Stimulated activated memory B cell treated with anti-CD40 and anti-IgM and Interleukin-4, amounts not matched to agents 10 μg/mL and 1 μg/mL and 100 μg/mL, for 72 hours (primary cell): ENCODE data around the gene SLC28A1.
A peak's percentile ranks its signal among the peaks of the same experiment; 100 is the strongest.
"Not testable (repeated sequence)": the region's sequence is repeated elsewhere in the genome, so short reads cannot be mapped to it uniquely, and the experiment has no call there.

Experiments used
- ATAC-seq: fragments of 150-1000 bp; cut with Tn5 transposase; 2 replicates; pipeline ENCODE4 v1.10.0; 2021
- H3K27ac Mint-ChIP-seq: one replicate; pipeline ENCODE4 v1.8.0; 2022; ENCODE audit warnings: mild to moderate bottlenecking, mixed read lengths
- H3K27me3 Mint-ChIP-seq: one replicate; pipeline ENCODE4 v1.8.0; 2022; ENCODE audit warnings: mixed read lengths
- H3K36me3 Mint-ChIP-seq: one replicate; pipeline ENCODE4 v1.8.0; 2022; ENCODE audit warnings: mixed read lengths
- H3K4me1 Mint-ChIP-seq: one replicate; pipeline ENCODE4 v1.8.0; 2022; ENCODE audit warnings: mixed read lengths
- H3K4me3 Mint-ChIP-seq: one replicate; pipeline ENCODE4 v1.8.0; 2022; ENCODE audit warnings: mild to moderate bottlenecking, moderate library complexity, mixed read lengths
- H3K9me3 Mint-ChIP-seq: one replicate; pipeline ENCODE4 v1.8.0; 2022; ENCODE audit warnings: mixed read lengths

Gene SLC28A1

DNA sequence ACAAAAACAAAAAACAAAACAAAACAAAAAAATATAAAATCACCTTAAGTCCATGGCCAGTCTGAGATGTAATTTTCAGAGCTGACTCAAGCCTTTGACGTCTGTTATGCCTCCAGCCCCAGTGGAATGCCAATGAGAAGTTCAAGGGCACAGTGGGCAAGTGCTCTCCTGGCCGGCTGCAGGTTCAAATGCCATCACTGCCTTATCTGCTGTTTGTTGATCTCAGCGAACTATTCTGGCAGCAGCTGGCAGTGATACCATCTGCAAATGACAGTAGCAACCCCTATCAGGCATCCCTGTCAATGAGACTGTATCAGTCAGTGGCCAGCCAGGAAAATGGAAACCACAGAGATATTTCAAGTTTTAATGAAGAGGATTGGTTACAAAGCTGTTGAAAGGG, 86.4 kb downstream of the SLC28A1 start:
- Mint-ChIP-seq H3K9me3 (peaks cover 2% of the 10 kb centered on the region), H3K27ac (no peak overlapping the region), H3K4me3 (no peak overlapping the region), H3K36me3 (no peaks in the 10 kb centered on the region), H3K4me1 (no peaks in the 10 kb centered on the region), H3K27me3 (no peaks in the 10 kb centered on the region)
- no peak for ATAC-seq

DNA sequence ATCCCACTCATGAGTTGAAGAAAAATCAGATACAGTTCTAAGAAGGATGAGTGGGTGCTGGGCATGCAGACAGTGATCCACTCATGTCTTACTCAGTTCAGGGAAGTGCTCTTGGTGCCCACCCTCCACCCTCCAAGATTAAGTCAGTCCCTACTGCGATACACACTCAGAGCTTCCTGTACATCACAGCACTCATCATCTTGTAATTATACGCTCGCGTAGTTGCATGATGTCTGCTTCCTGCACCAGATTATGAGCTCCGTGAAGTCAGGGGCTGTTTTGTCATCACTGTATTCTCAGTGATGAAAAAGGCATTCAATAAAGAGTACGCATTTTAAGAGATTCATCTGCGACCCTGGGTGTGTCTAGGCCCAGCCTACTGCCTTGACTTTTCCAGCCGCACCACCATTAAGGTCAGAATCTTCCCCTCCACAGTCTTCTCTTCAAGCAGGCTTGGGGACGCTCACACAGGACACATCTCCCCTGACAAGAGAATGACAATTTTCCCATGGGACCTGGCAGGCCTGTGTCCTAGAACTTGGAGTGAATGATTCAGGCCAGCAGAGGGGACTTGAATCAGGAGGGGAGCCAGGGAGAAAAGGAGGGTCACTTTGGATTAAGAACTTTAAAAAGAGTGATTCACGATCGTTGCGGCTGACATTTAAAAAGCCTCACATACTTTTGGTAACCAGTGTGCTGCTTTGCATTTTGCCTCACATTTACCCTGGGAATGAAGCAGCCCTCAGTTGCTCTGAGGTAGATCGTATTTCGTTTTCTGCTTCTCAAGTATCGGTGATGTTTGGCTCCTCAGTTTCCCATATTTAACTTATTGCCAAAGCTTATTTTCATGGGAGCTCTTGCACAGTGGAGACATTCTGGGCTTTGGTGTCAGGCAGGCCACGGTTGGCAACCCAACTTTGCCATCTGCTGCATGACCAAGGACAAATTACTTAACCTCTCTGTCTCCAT, 89.3 kb downstream of the SLC28A1 start:
- H3K27me3 Mint-ChIP-seq, result no peaks in the 10 kb centered on the region
- peaks cover 10% of the 10 kb centered on the region for H3K4me1 Mint-ChIP-seq
- no peaks in the 10 kb centered on the region for H3K9me3 Mint-ChIP-seq
- H3K27ac Mint-ChIP-seq, result no peak overlapping the region
- no peaks in the 10 kb centered on the region for H3K36me3 Mint-ChIP-seq
- no peak overlapping the region for H3K4me3 Mint-ChIP-seq
- ATAC-seq, result no peak

GRCh38 chr15:84975871-84976351, 91.4 kb downstream of the SLC28A1 start:
- Mint-ChIP-seq H3K36me3 (no peaks in the 10 kb centered on the region), H3K4me3 (no peak overlapping the region), H3K27me3 (no peaks in the 10 kb centered on the region), H3K9me3 (no peaks in the 10 kb centered on the region), H3K27ac (no peak overlapping the region), H3K4me1 (peaks cover 17% of the 10 kb centered on the region)
- ATAC-seq, result no peak

- no peaks in the 10 kb centered on the region for H3K9me3 Mint-ChIP-seq
- no peaks in the 10 kb centered on the region for H3K27me3 Mint-ChIP-seq
- ATAC-seq, result no peak
- H3K4me3 Mint-ChIP-seq, result no peak overlapping the region
- peak overlapping the region; percentile 65 for H3K27ac Mint-ChIP-seq
- peaks cover 17% of the 10 kb centered on the region for H3K4me1 Mint-ChIP-seq
- no peaks in the 10 kb centered on the region for H3K36me3 Mint-ChIP-seq
Measured at GRCh38 chr15:84976746-84977345, 92.4 kb downstream of the SLC28A1 start.

DNA sequence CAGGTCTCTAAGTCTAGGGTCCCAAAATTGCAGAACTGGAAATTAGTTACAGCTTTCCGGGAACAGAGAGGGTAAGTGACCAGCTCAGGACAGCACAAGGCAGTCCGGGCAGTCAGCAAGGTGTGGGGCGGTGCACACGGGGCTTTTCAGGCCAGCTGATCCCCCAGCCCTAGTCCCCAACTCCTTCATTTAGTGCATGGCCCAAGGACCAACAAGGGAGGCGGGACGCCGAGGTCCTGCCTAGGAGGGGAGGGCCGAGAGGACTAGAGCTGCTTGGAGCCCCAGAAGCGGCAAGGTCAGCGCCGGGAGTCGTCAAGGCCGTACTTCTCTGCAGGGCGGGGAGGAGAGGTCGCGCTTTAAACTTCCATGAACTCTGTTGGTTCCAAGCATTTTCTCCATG, 95.2 kb downstream of the SLC28A1 start:
- Mint-ChIP-seq H3K27ac (peak overlapping the region; percentile 88), H3K36me3 (no peaks in the 10 kb centered on the region), H3K9me3 (no peaks in the 10 kb centered on the region), H3K4me3 (peak overlapping the region; percentile 92), H3K4me1 (peaks cover 37% of the 10 kb centered on the region), H3K27me3 (no peaks in the 10 kb centered on the region)
- ATAC-seq, result no peak

GRCh38 chr15:84980196-84981053, 96.0 kb downstream of the SLC28A1 start:
- peak; percentile 85 for ATAC-seq
- Mint-ChIP-seq H3K4me3 (peak overlapping the region; percentile 92), H3K9me3 (no peaks in the 10 kb centered on the region), H3K4me1 (peaks cover 44% of the 10 kb centered on the region), H3K36me3 (no peaks in the 10 kb centered on the region), H3K27ac (peak overlapping the region; percentile 88), H3K27me3 (no peaks in the 10 kb centered on the region)

DNA sequence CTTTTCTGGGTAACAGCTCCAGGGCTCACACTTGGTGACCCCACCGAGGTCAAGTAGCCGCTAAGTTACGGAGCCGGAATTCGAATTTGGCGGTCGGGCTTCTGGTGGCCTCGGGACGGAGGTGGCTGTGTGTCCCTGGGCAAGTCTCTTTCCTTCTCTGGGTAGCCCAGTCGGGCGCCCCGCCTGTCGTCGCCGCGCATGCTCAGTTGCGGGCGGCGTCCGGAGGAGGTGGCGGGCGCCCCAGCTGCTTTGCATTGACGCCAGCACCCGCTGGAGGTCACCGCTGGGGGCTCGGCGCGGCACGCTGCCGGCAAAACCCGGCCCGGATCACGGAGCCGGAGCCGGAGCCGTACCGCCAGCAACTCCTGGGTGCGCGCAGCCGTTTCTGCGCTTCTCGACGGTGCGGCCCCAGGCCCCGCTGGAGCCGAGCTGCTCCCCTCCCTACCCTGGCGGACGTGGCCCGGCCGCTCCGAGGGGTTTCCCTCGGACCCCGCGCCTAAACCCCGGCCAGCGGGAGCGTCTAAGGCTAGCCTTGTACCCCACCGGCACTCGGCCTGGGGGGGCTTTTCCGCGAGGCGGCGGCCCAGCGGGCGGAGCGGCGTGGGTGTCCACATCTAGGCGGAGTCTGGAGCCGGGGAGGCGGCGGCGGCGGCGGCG, 96.7 kb downstream of the SLC28A1 start:
- H3K27me3 Mint-ChIP-seq, result no peaks in the 10 kb centered on the region
- H3K9me3 Mint-ChIP-seq, result no peaks in the 10 kb centered on the region
- peak; percentile 89 for ATAC-seq
- peak overlapping the region; percentile 92 for H3K4me3 Mint-ChIP-seq
- H3K27ac Mint-ChIP-seq, result peak overlapping the region; percentile 88
- H3K36me3 Mint-ChIP-seq, result no peaks in the 10 kb centered on the region
- peaks cover 50% of the 10 kb centered on the region for H3K4me1 Mint-ChIP-seq

GRCh38 chr15:84981711-84982300, 97.3 kb downstream of the SLC28A1 start, which contains the start of gene PDE8A:
Gene PDE8A (plus strand): TSS chr15:84981856. CDS start chr15:84982163, 307 bp downstream.
- H3K4me1 Mint-ChIP-seq, result peaks cover 51% of the 10 kb centered on the region
- no peaks in the 10 kb centered on the region for H3K36me3 Mint-ChIP-seq
- peak within 1 kb of the TSS; percentile 88 for H3K27ac Mint-ChIP-seq
- H3K27me3 Mint-ChIP-seq, result no peaks in the 10 kb centered on the region
- peak; percentile 28 for ATAC-seq
- no peaks in the 10 kb centered on the region for H3K9me3 Mint-ChIP-seq
- peak within 1 kb of the TSS; percentile 92 for H3K4me3 Mint-ChIP-seq

GRCh38 chr15:84982301-84982920, 97.9 kb downstream of the SLC28A1 start:
- no peaks in the 10 kb centered on the region for H3K9me3 Mint-ChIP-seq
- H3K27ac Mint-ChIP-seq, result peak overlapping the region; percentile 88
- no peaks in the 10 kb centered on the region for H3K36me3 Mint-ChIP-seq
- H3K4me3 Mint-ChIP-seq, result peak overlapping the region; percentile 92
- ATAC-seq, result no peak
- H3K4me1 Mint-ChIP-seq, result peaks cover 45% of the 10 kb centered on the region
- H3K27me3 Mint-ChIP-seq, result no peaks in the 10 kb centered on the region

DNA sequence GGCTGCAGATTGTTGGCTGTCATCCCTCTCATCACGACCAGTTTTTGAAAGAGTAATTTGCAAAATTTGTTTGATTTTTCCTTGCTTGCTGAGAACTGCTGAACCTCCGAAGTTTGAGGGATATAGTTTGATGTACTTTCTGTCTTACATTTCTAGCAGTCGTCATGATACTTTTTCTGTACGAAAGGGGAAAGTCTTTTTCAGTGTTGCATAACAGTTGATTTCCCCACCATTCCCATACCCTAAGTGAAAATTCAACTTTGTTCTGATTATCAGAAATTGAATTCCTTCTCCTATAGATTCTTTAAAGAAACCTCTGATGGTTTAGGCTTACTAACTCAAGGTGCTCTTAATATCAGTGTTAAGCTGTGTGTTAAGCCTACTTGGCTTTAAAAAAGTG, 98.8 kb downstream of the SLC28A1 start:
- Mint-ChIP-seq H3K4me1 (peaks cover 50% of the 10 kb centered on the region), H3K27me3 (no peaks in the 10 kb centered on the region), H3K9me3 (no peaks in the 10 kb centered on the region), H3K27ac (no peak overlapping the region), H3K36me3 (no peaks in the 10 kb centered on the region), H3K4me3 (peak overlapping the region; percentile 92)
- ATAC-seq, result no peak

DNA sequence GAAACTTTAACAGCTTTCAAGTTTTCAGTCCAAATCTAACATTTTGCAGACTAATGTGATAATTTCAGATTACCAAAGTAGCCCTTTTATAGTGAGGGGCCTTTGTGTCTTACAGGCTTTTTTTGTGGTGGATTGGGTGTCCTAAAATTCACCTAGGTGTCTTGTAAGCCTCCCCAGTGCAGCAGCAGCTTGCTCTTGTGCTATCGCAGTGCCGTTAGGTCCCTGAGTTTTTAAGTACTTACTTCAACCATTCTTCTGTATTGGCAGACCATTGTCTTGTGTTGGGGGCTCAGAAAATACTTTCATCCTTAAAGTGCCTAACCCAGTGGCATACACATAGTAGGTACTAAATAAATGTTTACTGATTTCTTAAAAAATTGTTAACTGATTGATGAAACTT, 99.2 kb downstream of the SLC28A1 start:
- Mint-ChIP-seq H3K4me3 (no peak overlapping the region), H3K27ac (no peak overlapping the region), H3K27me3 (no peaks in the 10 kb centered on the region), H3K4me1 (peaks cover 54% of the 10 kb centered on the region), H3K36me3 (no peaks in the 10 kb centered on the region), H3K9me3 (no peaks in the 10 kb centered on the region)
- no peak for ATAC-seq

DNA sequence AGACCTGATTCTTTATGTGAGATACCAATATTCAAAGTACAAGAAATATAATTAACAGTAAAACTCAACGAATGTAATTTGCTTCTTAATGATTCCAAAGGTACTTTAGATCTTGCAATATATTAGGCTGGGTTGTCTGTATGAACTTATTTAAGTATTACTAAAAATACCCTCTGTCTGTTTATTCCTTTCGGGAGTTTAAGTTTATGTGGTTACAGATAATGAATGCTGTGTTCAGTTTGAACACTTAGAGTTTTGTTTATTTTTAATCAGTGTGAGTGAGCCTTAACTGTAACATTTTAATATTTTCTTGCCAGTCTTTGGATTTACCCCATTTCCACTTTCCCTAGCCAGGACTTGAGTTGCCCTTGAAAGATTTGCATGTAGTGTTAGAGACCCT, 100.7 kb downstream of the SLC28A1 start:
- H3K36me3 Mint-ChIP-seq, result no peaks in the 10 kb centered on the region
- H3K9me3 Mint-ChIP-seq, result no peaks in the 10 kb centered on the region
- no peak overlapping the region for H3K27ac Mint-ChIP-seq
- H3K27me3 Mint-ChIP-seq, result no peaks in the 10 kb centered on the region
- no peak for ATAC-seq
- H3K4me3 Mint-ChIP-seq, result no peak overlapping the region
- H3K4me1 Mint-ChIP-seq, result peaks cover 57% of the 10 kb centered on the region

GRCh38 chr15:84987351-84987750, 102.9 kb downstream of the SLC28A1 start:
- not testable (repeated sequence) for H3K9me3 Mint-ChIP-seq, H3K27ac Mint-ChIP-seq, ATAC-seq, H3K36me3 Mint-ChIP-seq, H3K4me3 Mint-ChIP-seq, H3K27me3 Mint-ChIP-seq
- peaks cover 78% of the 10 kb centered on the region for H3K4me1 Mint-ChIP-seq
